NOMO-1 treated with dmso at 0.1 percent for 144 hours (cell line): Measurements from ENCODE around the gene KIF1A.

ENCODE experiments used
- DNase-seq: peaks from one replicate; lab custom pipeline; 2025; ENCODE audit not compliant: unreplicated experiment; lab: John Stamatoyannopoulos, UW

Gene KIF1A

DNA sequence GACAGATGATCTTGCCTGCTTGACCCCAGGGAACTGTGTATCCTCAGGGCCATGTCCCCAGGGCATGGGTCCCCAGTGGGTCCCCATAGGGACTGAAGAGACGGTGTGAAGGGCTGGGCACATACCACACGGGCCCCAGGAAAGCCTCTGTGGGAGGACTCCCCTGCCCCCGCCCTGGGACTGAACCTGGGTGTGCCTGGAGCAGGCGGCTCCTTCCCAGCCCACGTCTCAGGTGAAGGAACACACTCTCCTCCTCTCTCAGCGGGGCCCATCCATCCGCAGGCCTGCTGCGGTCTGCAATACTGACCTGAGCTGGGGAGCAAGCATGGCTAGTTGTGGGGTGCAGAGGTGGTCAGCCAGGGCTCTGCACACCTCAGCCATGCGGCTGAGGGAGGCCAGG, 45.2 kb downstream of the KIF1A start:
- no peak for DNase-seq

DNA sequence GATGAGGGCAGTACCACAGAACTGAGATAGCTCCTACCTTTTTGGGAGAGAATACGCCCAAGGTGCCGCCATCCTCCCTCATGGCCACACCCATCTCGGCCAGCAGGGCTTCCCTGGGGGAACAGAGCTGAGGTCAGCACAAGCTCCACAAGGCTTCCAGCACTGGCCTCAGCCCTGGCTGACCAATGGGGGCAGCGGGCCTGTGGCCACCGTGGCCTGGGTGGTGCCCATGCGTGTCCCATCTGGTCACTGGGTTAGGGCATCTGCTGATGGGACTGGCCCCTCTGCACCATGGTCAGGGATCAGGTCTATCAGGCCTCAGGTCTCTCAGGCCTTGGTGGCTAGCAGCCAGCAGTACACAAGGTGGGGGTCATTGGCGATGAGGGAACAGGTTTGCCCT, 50.9 kb downstream of the KIF1A start:
- DNase-seq = no peak

DNA sequence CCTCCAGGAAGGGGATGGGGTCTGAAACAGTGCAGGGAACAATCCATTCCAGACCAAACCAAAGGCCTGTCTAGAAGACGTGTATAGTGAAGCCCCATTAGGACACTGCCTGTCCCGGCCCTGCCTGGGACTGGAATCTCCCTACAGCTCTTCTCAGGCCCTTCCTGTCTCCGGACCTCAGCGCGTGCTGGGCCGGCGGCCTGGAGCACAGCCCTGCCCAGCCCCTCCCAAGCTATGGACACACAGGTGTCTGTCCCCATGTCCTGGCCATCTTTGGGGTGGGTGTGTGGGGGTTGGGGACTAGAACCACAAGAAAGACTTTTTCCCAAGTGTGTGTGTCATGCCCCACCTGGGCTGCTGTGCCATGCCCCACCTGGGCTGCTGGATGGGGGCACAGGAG, 51.8 kb downstream of the KIF1A start:
- DNase-seq = no peak

DNA sequence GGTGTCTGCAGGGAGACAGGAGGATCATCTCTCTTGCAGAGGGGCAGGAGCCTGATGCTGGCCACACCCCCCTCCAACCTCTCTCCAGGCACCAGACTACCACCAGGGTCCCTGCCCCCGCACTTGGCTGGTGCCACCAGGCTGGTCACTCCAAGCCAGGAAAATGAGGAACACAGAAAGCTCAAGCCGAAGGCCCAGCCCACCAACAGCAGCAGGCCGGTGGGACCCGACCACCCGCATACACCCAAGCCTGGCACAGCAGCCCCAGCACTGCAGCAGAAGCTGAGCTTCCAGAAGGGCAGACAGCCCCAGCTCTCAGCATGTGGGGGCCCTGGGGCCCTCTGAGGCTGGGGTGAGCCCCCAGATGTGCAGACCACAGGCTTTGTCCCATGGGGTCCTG, 52.7 kb downstream of the KIF1A start:
- no peak for DNase-seq

DNA sequence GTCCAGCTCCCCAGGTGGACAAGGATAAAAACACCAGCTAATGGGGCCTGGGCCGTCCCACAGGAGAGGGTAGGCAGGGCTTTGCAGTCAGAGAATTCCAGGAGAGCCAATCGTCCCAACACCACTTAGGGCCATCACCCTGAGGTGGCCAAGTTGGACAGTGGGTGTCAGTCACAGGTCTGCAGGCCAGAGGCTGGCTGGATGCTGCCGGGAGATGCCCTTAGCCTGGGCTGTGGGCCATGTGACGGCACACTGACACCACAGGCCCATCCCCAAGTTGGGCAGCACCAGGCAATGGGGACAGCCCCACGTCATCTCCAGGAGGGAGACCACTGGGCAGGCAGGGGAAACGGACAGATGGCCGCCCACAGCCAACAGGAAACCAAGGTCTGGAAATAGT, 53.9 kb downstream of the KIF1A start:
- DNase-seq = no peak

DNA sequence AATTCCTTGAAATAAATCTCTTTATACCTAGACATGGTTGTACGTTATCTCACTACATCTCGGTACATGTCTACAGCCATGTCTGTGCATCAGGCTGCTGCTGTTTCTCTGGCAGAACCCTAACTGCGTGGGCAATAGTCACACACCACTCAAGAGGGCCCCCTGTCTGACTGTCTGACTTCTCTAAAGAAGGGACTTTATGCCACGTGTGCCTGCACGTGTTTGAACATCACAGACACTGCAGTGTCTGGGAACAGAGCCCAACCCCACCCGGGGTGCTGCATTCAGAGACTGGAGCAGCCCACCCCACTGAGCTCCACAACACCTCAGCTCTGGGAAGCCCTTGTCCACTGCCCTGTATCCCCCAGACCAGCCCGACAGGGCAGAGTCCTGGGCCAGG, 55.0 kb downstream of the KIF1A start:
- no peak for DNase-seq

DNA sequence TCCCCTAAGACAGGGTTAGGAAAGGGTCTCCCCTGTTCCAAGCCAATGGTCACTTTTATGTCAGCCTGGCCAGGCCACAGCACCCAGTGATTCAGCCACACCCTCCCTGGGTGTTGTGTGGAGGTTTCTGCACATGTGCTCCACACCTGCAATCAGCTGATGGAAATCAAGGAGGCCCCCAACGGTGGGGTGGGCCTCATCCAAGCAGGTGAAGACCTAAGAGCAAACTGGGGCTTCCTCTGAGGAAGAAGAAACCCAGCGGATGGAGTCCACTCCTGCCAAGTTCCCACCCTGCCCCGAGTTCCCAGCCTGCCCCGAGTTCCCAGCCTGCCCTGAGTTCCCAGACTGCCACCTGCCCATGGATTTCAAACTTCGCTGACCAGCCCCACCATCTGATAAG, 55.4 kb downstream of the KIF1A start:
- DNase-seq = no peak

DNA sequence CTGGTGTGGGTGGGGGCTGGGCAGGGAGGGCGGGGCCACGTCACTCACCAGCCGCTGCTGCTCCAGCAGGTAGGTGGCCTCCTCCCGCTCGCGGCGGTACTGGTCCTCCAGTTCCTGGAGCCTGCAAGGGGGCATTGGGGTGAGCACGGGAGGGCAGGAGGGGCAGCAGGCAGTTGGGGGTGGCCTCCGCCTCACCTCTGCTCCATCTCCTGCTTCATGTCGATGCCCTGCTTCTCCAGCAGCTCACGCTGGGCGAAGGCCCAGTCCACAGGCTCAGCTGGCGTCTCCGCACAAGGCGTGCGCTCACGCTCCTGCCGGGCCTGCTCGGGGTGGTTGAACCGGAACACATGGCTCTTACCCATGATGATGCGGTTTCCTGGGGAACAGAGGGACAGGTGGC, 57.0 kb downstream of the KIF1A start:
- DNase-seq = no peak

DNA sequence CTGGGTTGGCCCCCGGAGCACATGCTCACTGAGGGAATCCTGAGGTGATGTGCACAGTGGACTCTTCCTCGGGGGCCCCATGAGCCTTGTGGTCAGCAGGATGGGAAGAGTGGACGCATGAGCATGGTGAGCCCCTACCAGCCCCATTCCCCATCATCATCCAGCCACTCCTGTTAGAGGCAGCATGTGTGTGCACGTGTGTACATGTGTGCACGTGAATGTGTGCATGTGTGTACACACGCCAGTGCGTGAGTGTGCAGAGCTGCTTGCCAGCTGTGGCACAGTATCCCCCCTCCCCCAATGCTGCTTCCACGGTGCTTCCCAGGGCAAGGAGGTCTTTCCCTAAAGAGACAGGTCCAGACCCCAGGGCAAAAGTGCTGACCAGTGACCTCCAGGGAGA, 57.8 kb downstream of the KIF1A start:
- DNase-seq = no peak

DNA sequence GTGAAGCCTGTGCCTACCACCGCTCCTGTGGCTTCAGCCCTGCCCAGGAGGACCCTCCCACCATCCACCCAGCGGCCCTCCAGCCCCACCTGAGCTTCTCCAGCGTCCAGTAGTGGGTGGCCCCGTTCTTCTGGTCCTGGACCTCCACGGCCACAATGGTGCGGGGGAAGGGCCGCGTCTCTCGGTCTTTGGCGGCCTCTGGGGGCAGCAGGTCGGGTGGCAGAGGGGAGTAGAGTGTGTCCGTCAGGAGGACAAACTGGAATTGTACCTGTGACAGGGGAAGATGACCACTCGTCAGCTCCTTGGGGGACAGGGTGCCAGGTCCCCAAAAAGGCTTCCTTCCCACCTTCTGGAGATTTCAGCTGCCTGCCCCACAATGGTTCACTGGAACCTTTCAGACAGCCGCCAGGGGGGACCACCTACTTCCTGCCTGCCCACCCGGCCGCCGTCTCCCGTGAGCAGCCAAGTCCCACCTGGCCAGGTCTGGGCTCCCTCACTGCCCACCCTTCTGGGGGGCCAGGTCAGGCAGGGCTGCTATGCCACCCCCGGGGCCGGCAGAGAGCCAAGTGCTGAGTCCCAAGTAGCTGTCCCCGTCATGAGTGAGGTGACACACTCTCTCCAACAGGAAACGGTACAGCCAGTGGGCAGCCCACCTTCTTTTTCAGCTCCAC, 59.3 kb downstream of the KIF1A start:
- DNase-seq = no peak

DNA sequence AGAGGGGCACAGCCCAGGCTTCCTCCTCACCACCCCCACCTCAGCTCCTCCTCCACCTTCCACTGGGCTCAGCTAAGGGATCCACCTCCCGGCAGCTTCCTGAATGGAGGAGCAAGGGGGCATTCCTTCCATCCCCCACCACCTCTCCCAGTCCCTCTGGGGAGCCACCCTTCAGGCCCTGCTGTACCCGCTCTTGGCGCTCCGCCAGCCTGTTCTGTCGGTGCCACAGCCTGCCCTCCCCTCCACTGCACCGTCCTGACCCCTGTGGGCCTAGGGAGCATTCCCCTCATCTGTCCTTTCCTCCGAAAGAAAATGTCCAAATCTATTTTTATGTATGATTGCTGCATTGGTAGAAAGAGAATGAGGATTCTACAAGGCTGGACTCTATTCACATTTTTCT, 59.9 kb downstream of the KIF1A start:
- no peak for DNase-seq

DNA sequence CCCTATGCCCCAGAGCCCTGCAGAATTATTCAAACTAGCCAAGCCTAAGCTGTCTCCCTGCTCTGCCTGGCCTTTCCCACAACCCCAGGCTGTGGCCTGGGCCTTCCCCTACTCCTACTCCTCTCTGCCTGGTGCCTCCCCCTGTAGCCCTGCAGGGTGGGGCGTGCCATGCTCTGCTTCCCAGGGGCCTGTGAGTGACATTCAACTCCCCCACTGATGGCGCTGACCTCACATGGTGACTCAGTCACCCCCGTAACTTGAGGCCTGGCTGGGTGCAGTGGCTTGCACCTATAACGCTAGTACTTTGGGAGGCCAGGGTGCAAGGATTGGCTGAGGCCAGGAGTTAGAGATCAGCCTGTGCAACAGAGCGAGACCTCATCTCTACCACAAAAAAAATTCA, 60.6 kb downstream of the KIF1A start:
- DNase-seq = no peak

DNA sequence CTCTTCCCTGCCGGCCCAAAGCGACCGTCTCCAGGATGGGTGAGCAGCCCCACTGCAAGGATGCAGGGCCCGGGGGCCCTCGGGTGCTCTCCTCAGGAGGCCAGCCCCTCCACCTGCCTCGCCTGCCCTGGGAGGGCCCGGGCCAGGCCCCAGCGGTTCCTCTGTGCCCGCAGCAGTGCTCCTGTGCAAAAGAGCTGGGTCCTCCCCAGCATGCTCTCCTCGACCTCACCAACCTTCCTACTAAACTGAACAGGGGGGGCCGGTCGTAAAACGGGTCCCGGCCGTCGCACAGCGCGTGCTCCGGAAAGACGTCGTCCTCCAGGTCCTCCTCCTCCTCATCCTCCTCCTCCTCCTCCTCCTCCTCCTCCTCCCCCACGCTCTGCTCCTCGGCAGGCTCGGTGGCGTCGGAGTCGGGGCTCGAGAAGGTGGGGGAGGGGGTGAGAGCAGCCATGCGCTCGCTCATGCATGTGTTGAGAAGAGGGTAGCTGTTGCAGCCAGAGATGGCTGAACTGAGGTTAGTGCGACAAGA, 62.9 kb downstream of the KIF1A start:
- DNase-seq = no peak

DNA sequence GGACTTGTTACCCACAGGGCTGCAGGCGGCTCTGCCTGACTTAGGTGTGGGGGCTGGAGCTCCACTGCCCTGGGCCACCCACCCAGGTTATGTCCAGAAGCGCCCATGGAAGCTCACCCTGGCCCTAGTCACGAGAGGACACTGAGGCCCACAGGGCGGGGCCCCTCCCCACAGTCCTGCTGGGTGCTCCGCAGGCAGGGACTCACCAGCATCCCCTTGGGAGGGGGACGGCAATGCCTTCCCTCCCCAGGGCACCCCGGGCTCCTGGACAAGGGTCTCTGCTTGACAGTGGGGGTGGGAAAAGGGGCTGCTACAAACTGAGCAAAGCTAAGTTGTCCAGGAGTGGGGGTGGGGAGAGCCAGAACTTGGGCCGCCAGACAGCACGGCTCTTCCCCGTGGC, 67.8 kb downstream of the KIF1A start:
- DNase-seq = no peak

DNA sequence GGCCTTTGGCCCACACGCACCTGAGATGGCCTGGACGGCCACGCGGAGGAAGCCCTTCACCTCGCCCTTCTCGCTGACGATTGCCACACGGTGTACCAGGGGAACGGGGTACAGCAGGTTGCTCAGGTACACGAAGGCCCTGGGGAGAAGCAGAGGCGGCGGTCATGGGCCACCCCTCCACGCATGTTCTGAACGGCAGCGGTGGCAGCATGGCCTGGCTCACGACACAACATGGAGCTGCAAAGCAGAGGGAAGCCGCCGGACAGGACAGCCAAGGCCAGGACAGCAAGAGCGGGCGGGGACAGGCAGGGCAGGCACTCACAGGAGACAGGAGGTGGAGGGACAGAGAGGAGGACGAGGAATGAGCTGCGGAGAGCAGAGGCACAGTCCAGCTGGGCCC, 69.6 kb downstream of the KIF1A start:
- no peak for DNase-seq

DNA sequence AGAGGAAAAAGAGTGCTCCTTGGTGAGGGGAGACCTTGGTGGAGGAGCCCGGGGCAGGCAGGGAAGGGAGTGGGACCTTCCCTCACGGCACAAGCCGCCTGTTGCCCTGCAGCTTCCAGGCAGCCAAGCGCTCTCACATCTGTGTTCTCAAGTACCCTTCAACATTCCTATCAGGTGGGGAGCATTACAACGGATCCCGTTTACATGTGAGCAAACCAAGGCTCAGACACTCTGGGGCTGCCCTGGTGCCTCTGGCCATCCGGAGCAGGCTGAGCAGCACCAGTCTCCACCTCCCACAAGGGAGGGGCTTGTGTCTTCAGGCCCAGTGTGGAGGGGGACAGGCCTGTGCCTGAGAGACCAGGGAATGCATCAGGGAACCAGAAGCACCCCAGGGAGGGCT, 70.5 kb downstream of the KIF1A start:
- DNase-seq = no peak

DNA sequence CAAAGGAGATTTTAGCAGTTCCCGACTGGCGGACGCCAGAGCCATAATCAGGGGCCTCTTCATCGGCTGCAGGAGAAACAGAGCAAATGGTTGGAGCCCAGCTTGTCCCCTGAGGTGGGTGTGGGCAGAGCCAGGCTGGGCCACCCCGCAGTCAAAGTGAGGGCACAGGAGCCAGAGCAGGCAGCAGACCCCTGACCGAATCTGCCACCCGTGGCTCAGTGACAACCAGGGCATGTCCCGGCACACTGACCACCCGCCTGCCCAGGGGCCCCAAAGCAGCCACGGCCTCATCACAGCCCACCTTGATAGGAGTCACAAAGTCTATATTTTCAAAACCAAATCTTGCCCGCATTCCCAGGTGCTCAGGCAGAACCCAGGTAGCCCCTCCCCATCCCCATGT, 72.8 kb downstream of the KIF1A start:
- no peak for DNase-seq

DNA sequence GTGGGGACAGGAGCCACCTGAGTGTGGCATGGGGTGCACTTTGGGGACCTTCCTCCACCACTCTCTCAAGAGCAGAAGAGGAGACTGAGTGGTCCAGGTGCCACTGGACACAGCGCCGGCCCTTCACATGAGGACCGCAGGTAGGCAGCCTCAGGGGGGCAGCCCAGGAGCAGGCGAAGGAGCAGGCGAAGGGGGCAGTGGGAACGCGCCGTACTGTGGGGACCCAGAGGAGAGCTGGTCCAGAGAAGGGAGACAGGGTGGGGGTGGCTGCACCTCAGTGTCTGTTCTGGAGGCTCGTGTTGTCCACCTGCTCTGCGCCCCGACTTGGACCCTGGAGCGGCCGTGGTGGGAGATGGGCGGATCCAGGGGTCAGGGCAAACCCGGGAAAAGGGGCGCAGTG, 73.3 kb downstream of the KIF1A start:
- DNase-seq = no peak

DNA sequence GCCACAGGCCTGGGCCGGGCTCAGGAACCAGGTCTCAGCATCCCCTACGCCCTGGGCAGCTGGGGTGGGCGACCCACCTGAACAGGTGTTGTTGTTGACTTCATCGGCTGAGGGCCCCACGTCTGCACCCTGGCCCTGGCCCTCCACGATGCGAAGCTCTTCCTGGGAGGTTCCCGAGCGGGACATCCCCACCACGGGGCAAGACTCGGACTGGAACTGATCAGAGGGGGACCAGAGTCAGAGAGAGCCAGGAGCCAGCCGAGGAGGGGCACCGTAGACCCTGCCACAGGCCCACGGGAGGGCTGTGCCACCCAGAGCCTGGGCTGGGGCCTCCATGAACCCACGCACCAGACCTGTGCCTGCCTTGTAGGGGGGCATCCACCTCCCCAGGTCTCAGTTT, 74.1 kb downstream of the KIF1A start:
- DNase-seq = no peak

DNA sequence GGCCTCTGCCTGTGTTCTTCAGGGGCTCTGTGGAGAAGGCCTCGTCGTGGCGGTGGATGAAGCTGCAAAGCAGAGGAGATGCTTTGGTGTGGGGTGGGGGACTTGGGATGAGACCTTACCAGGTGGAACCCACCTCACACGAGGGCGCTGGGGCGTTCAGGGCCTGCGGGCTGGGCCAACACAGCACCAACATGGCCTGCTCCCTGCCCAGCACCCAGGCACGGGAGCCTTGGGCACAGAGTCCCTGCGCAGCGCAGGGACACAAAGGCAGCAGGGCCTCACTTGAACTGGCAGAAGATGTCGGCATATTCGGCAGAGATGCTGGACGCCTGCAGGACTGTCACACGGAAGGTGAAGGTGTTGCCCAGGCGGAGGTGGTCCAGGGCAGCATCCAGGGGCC, 74.6 kb downstream of the KIF1A start:
- DNase-seq = no peak

DNA sequence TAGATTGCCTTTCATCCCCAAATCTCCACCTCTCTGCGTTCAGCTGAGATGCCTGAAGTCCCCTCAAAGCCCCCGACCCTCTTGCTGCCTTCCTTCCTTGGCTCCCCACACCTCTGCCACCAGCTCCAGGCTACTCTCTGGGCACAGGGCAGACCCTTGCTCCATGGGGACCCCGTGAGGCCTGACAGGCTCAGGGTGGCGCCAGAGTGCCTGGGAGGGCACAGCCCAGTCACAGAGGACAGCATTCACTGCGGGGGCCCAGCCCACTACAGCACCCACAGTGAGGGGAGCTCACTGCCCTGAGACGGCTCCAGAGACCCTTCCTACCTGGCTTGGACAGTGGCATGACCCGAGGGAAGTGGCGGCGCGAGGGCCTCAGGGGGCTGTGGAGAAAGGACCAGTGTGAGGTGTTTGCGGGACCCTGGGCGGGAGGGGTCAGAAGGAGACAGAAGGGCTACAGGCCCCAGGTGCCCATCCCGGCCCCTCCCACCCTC, 77.4 kb downstream of the KIF1A start:
- DNase-seq = no peak

DNA sequence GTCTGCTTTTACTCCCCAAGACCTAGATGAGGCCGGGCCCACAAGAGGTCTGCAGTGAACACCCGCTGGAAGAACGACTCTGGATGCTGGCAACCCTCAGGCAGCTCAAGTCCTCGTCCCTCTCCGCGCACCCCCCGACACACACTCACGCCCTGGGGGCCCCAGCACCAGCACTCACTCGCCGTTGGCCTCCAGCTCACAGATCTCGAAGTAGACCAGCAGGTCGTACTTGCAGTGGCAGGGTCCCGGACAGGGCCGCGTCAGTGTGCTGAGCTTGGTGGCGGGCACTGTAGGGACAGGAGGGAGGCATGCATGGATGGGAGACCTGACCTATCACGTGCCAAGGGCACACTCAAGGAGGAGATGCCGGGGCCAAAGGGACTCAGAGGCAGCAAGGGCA, 78.9 kb downstream of the KIF1A start:
- DNase-seq = no peak

DNA sequence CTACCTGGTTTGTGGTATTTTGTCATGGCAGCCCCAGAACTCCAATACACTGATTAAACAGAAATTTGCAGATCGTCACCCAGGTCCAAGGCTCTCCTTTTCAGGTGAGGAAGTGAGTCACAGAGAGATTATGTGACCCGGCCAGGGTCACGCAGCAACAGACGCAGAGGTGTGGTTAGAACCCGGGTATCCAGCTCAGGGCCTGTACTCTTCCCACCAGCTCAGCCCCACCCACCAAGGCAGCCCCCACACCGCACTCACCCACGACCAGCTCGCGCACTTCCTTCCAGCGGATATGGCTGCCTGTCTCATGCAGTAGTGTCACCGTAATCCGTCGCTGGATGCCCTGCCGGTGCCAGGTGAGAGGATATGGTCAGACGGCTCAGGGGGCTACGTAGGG, 80.2 kb downstream of the KIF1A start:
- no peak for DNase-seq
